DMS53 treated with DMSO at 0.1 percent for 48 hours (cell line): Measurements from ENCODE around the gene UBL3.

Source experiments
- DNase-seq: peaks from one replicate; lab custom pipeline; 2025; ENCODE audit not compliant: unreplicated experiment; lab: John Stamatoyannopoulos, UW

Gene UBL3

GRCh38 chr13:29850213-29850898, at the start of gene UBL3:
UBL3 (minus strand) TSS chr13:29850617; CDS start chr13:29849538, 1,079 bp downstream.
- peak; percentile 94 for DNase-seq

DNA sequence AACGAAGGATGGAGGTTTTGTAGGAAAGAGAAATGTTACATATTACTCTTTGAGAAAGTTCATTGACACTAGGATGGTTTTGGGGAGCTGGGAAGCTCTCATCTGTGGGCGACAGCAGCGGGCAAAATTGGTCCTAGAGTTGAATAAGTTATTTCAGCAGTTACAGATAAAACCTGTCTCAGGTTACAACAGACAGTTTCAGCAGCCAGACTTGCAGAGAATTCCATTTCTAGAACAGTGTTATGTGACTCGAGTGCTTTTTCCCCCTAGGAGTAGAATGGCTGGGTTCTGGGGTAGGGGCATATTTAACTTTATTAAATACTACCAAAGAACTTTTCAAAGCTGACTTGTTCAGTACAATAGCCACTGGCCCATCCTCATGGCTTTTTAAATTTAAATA, 46.7 kb upstream of the UBL3 start:
- no peak for DNase-seq

DNA sequence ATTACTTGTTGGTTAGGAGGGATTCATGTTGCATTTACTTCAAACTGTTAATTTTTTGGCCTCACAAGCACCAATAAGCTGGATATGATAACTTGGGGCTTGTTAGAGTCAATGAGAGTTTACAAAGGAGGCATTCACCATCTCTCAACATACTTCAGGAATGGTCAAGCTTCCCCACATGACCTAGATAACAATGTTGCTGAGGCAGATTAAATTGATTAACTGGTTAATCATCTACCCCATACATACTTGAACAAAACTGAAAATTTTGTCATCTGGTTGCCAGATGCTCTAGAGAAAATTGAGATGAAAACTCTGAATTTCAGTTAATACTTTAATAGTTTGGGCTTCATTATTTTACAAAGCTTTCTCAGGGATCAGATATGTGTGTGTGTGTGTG, 43.0 kb upstream of the UBL3 start:
- DNase-seq: no peak

DNA sequence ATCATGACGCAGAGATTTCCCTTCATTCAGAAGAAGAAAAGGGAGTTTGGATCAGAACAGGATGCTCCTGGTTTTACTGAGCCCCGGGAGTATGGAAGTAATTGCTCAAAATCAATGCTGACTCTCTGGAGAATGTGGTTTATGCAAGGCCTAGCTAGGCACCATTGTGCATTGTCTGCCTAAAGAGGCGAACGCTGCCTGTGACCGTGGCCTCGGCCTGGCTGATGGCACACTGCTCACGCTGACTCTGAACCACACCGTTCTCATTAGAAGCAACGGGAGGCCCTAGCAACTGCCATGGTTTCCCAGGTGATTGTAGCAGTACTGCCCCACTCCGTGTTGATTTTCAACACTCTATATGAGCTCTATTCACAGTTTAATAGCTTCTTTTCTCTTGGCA, 41.7 kb upstream of the UBL3 start:
- DNase-seq: no peak

DNA sequence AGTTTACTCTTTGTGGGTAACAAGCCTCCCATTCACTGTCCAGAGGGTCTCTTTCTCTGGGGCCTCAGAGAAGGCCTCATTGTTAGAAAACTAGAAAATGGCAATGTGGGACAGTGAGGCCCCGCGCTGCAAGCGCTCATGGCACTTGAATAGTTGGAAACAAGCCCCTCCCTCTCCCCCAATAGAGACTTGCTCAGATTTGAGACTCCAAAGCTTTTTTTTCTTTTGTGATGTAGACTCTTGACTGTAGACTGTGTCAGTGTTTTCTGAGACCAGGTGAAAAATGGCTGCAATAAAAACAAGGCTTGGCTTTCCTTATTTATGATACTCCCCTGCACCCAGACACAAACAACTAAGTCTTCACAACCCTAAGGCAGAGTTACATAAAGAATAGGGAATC, 38.7 kb upstream of the UBL3 start:
- no peak for DNase-seq

GRCh38 chr13:29888306-29888705, 37.9 kb upstream of the UBL3 start:
- no peak for DNase-seq

- no peak for DNase-seq
Observed at GRCh38 chr13:29887686-29888085, 37.3 kb upstream of the UBL3 start.

- no peak for DNase-seq
Observed at GRCh38 chr13:29887030-29887557, 36.7 kb upstream of the UBL3 start.

GRCh38 chr13:29886446-29886845, 36.0 kb upstream of the UBL3 start:
- no peak for DNase-seq

DNA sequence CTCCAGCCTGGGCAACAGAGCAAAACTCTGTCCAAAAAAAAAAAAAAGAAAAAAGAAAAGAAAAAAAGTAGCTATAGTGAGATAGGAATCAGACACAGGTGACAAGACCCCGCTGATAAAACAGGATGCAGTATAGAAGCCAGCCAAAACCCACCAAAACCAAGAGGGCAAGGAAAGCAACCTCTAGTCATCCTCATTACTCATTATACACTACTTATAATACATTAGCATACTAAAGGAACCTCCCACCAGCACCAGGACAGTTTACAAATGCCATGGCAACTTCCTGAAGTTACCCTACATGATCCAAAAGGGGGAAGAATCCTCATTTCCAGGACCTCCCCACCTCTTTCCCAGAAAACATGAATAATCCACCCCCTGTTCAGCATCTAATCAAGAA, 35.6 kb upstream of the UBL3 start:
- DNase-seq: no peak

- DNase-seq: no peak
Observed at GRCh38 chr13:29884671-29885430, 34.4 kb upstream of the UBL3 start.

- DNase-seq: no peak
Observed at GRCh38 chr13:29883941-29884518, 33.6 kb upstream of the UBL3 start.

GRCh38 chr13:29882076-29882475, 31.7 kb upstream of the UBL3 start:
- DNase-seq: no peak

DNA sequence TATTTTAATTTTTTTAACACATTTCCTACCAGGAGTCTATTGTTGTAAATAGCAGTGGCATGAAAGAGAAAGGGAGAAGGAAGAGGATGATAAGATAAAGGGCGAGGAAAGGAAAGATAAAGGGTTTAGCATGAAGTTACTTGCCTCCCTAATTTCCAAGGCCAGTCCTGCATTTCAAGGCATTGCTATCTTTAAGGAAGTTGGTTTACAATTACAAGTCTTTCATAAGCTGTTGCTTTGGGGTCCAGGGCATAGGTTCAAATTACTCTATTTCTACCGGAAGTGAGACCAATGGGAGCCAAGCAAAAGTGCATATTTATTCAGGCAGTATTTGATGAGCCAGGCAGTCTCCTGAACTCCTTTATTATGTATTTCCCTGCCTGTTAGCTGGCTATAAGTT, 27.7 kb upstream of the UBL3 start:
- no peak for DNase-seq

GRCh38 chr13:29877456-29878078, 27.1 kb upstream of the UBL3 start:
- no peak for DNase-seq

DNA sequence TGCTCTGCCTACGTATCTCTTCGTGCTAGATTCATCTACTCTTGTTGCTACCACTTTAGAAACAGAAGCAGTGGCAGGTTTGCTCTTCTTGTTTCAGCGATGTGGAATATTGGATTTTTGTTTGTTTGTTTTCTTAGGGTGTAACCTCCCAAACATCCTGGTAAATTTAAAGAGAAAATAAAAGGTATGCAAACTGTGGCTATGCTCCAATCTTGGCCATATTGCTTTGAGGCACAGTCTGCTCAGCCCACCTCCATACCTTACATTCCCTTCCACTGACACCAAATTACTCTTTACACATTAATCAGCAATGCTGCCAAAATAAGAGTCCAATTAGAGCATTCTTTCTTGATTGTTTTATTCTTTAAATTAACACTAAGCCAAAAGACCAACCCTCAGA, 25.2 kb upstream of the UBL3 start:
- DNase-seq: no peak

DNA sequence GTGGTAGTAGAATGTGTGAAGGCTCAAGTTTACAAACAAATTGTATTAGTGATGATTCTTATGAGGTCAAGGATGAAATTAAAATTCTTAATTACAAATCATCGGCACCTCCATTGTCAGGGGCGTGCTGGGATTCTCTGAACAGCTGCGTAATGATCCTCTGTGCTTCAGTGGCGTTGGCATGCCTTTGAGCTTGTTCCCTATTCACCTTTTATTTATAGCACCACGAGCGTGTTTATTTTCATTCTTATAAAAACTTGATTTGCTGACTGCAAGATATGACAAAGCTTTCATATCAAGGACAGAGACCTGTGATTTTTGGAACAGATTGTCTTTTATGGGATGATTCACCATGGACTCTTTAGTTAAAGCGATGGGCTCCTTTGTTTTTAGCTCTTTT, 18.2 kb upstream of the UBL3 start:
- no peak for DNase-seq

- no peak for DNase-seq
Observed at GRCh38 chr13:29865934-29866333, 15.5 kb upstream of the UBL3 start.

DNA sequence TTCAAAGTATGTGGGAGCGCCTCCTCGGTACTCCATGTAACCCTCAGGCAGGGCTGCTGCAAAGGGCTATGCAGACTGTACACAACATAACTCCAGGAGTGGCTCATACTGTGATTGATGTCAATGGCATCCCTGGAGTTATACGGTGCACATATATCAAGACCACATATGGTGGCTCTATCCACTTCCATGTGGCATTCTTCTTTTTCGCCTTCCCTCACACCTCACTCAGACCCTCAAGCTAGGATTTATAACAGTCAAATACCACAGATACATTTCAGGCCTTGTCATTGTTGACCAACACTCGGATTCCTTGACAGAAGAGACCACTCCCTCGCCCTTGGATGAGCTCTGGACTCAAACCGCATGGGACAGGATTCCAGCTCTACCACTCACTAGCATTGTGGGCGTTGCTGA, 11.3 kb upstream of the UBL3 start:
- DNase-seq: no peak

DNA sequence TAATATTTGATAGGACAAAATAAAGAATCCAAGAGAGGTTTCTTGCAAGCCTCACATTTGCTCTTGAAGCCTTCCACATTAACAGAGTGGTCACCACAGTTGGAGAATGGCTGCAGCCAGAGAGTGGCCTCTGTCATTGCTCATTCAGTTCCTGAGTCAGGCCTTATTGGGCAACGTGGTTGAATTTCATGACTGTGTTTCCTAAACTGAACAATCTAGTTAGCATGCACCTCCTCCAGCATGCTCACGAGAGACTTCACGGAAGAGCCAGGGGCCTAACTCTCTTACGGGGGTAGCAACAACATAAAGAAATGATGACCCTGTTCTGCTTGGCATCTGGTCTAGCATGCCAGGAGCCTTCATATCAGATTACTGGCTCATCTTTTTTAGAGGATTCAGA, 9.6 kb upstream of the UBL3 start:
- no peak for DNase-seq

- DNase-seq: no peak
Observed at GRCh38 chr13:29858667-29859066, 8.2 kb upstream of the UBL3 start.

- no peak for DNase-seq
Observed at GRCh38 chr13:29858231-29858630, 7.8 kb upstream of the UBL3 start.
